GM06990 (cell line): ENCODE data around the gene WNT7B.

Experiments used
- DNase-seq: peaks from one replicate; pipeline ENCODE4 v3.0.0-alpha.2; 2011; ENCODE audit not compliant: insufficient read length; ENCODE audit errors: extremely low read depth
- H3K27me3 ChIP-seq: replicated peaks from 2 replicates; pipeline ENCODE4 v1.6.0; 2011; ENCODE audit warnings: low read length; ENCODE audit not compliant: control insufficient read depth, insufficient read depth
- H3K36me3 ChIP-seq: 2 replicates; pipeline ENCODE4 v1.5.1; 2011; ENCODE audit warnings: low read length; ENCODE audit not compliant: control insufficient read depth, insufficient read depth
- H3K4me3 ChIP-seq: replicated peaks from 2 replicates; pipeline ENCODE4 v1.5.1; 2011; ENCODE audit warnings: low read depth, mild to moderate bottlenecking, control low read depth, low read length
- TF ChIP-seq, protein P1 (sequence below): IDR thresholded peaks from 2 replicates; pipeline ENCODE4 v1.5.1; 2011; ENCODE audit warnings: low read length, control low read depth, mild to moderate bottlenecking, inconsistent platforms; ENCODE audit not compliant: insufficient read depth, poor library complexity, severe bottlenecking

WNT7B gene

DNA sequence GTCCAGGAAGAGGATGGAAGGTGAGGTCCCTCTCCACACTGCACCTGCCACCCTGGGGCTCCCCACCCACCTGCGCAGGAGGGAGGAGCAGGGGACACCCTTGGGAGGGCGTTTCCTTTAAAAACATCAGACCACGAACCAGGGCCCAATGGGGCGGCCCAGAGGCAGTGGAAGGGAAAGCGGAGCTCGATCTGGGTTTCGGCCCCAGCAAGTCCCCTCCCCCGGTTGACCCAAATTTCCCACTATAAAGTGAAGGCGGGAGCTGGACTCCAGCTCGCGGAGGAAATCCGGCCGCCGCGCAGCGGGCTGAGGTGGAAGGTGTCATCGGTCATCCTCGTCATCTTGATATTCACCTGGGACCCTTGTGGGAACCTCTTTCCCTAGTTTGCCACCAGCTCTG is 99.3 kb downstream of the WNT7B start:
- TF ChIP-seq, protein P1, sequence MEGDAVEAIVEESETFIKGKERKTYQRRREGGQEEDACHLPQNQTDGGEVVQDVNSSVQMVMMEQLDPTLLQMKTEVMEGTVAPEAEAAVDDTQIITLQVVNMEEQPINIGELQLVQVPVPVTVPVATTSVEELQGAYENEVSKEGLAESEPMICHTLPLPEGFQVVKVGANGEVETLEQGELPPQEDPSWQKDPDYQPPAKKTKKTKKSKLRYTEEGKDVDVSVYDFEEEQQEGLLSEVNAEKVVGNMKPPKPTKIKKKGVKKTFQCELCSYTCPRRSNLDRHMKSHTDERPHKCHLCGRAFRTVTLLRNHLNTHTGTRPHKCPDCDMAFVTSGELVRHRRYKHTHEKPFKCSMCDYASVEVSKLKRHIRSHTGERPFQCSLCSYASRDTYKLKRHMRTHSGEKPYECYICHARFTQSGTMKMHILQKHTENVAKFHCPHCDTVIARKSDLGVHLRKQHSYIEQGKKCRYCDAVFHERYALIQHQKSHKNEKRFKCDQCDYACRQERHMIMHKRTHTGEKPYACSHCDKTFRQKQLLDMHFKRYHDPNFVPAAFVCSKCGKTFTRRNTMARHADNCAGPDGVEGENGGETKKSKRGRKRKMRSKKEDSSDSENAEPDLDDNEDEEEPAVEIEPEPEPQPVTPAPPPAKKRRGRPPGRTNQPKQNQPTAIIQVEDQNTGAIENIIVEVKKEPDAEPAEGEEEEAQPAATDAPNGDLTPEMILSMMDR: no peak
- H3K27me3 ChIP-seq: peaks cover 2% of the 10 kb centered on the region; the same call in 1 of the 2 replicates
- no peak overlapping the region for H3K4me3 ChIP-seq
- DNase-seq: no peak
- no peaks in the 10 kb centered on the region for H3K36me3 ChIP-seq

DNA sequence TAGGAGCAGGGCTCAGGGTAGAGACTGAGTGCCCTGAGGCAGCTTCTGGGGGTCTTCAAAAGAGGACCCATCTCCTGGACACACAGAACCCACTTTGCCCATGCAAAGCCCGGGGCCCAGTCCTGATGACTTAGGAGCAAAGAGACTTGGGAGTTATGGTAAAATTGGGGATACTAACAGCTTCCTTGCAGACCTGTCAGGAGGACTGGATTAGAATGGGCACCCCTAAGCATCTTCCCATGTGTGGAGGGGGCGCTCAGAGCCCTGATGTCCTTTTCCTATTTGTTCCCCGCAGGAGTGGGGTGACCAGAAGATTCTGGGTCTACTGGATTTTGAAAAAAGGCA is 100.0 kb downstream of the WNT7B start:
- TF ChIP-seq, protein P1: no peak
- Histone ChIP-seq H3K36me3 (no peaks in the 10 kb centered on the region), H3K4me3 (no peak overlapping the region), H3K27me3 (peaks cover 2% of the 10 kb centered on the region; the same call in 1 of the 2 replicates)
- DNase-seq: no peak

DNA sequence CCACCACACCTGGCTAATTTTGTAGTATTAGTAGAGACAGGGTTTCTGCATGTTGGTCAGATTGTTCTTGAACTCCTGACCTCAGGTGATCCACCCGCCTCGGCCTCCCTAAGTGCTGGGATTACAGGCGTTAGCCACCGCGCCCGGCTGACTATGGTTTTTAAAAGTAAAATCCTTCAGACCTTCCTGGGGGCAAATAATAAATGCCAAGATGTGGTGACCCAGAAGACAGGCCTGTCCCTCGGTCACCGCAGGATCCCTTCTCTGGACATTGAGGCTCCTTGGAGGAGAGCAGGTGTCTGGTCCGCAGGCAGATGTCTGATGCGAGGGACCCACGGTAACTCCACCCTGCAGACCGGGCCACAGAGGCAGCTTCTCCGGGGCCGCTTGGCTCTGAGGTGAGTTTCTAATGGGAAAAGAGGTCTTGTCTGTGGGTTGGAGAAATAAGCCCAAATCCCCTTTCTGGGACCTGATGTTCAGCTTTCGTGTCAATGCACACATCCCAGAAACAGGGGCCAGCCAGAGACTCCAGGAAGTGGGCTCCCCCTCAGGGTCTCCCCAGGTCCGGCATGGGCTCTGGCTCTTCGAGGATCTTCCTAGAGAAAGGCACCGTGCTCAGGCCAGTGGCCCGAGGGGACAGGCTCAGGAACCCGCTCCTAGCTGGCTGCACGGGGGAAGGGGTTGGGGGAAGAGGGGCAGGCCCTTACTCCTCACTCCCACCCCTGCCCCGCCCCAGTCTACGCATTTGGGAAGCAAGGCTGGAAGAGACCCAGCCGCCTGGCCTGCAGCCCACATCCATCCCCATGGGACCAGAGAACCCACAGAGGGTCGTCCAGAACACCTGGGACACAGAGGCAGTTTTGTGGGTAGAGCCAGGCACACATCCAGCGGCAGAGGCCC is 100.6 kb downstream of the WNT7B start:
- no peak for DNase-seq
- H3K4me3 ChIP-seq: no peak overlapping the region
- no peaks in the 10 kb centered on the region for H3K36me3 ChIP-seq
- peaks cover 2% of the 10 kb centered on the region; the same call in 1 of the 2 replicates for H3K27me3 ChIP-seq
- TF ChIP-seq, protein P1: no peak

DNA sequence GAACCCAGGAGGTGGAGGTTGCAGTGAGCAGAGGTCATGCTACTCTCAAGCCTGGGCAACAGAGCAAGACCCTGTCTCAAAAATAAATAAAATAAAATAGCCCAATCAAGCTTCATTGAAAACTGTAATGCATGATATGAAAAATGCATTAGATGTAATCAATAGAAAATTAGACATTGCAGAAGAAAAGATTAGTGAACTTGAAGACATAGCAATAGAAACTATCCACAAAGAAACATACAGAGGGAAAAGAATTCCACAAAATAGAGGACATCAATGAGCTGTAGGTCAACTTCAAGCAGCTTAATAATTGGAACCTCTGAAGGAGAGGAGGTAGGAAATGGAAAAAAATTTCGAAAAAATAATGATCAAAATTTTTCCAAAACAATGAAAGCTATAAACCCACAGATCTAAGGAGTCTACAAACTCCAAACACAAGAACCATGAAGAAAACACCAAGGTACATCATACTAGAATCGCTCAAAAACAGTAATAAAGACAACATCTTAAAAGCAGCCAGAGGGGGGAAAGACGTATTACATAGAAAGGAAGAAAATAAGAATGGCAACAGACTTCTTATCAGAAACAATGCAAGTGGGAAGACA is 104.2 kb downstream of the WNT7B start:
- H3K4me3 ChIP-seq: no peak overlapping the region
- H3K36me3 ChIP-seq: no peaks in the 10 kb centered on the region
- TF ChIP-seq, protein P1: no peak
- DNase-seq: no peak
- H3K27me3 ChIP-seq: no peaks in the 10 kb centered on the region

DNA sequence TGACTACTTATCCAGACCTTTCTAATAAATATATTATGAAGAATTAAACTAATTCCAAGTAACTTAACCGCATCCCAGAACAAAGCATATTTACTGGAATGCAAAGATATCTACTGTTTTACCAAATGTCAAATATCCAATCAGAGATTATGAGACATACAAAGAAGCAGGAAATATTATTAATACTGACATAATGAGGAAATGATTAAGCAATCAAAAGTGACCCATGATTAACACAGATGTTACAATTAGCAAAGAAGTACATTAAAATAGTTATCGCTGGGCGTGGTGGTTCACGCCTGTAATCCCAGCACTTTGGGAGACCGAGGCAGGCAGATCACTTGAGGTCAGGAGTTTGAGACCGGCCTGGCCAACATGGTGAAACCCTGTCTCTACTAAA is 105.2 kb downstream of the WNT7B start:
- Histone ChIP-seq H3K27me3 (no peaks in the 10 kb centered on the region), H3K4me3 (no peak overlapping the region), H3K36me3 (no peaks in the 10 kb centered on the region)
- no peak for DNase-seq
- TF ChIP-seq, protein P1: no peak
